Stomach (tissue), 9 donors: ENCODE data around the gene DIAPH2. TPM values are rescaled to one million over a fixed set of nuclear protein-coding genes. Genes with fewer than 3 reads are reported as not detected.

Experiments
- DNase-seq, 2 donors: peaks; one replicate each; pipeline versions ENCODE4 v3.0.0 to v3.0.0-alpha.2; 2013 to 2019
- H3K27ac ChIP-seq, 5 donors: fragments of 200-600 bp in 4 of 5; sonication (generic) in 4 of 5; one replicate each; pipeline ENCODE4 v1.5.1; 2013 to 2019; ENCODE audit warnings: mild to moderate bottlenecking in 1 of 5, moderate library complexity in 1 of 5
- H3K27me3 ChIP-seq, 3 donors: fragments of 200-600 bp; sonication (generic); one replicate each; pipeline ENCODE4 v1.5.1; 2017 to 2019; ENCODE audit warnings: mixed run types in 1 of 3
- H3K36me3 ChIP-seq, 4 donors: fragments of 200-600 bp; sonication (generic); 1 replicate in 3 of 4; 2 replicates in 1 of 4; pipeline ENCODE4 v1.5.1; 2016 to 2019
- H3K4me1 ChIP-seq, 4 donors: fragments of 200-600 bp; sonication (generic); one replicate each; pipeline ENCODE4 v1.5.1; 2016 to 2019
- H3K4me3 ChIP-seq, 4 donors: fragments of 200-600 bp; sonication (generic) in 3 of 4; one replicate each; pipeline ENCODE4 v1.5.1; 2016 to 2019; ENCODE audit warnings: mild to moderate bottlenecking in 1 of 4
- H3K9me3 ChIP-seq, 4 donors: fragments of 200-600 bp; sonication (generic); one replicate each; pipeline ENCODE4 v1.5.1; 2016 to 2019
- EP300 ChIP-seq: sonication (generic); formaldehyde crosslinking; IDR thresholded peaks from one replicate; pipeline ENCODE4 v1.6.1; 2017; ENCODE audit warnings: antibody characterized with exemption
- POLR2A ChIP-seq, 4 donors: fragments of 450-650 bp; IDR thresholded peaks; one replicate each; pipeline ENCODE4 v1.6.1; 2016; ENCODE audit warnings: antibody characterized with exemption in 4 of 4, control low read depth in 2 of 4, mild to moderate bottlenecking in 1 of 4, moderate library complexity in 1 of 4
- POLR2AphosphoS5 ChIP-seq, 3 donors: sonication (generic); formaldehyde crosslinking; IDR thresholded peaks; one replicate each; pipeline ENCODE4 v1.6.1; 2016; ENCODE audit warnings: antibody characterized with exemption in 3 of 3
- WGBS, 5 donors: extraction: QIAGEN DNeasy Blood & Tissue Kit in 3 of 5; methylation state at CpG; one replicate each; pipeline versions ENCODE4 v1.1.5 to v1.1.7; 2013 to 2018; 5-methylcytosine and 5-hydroxymethylcytosine counted together
- intact Hi-C: fragments of 100-400 bp; cut with DNase I; formaldehyde crosslinking; loops from one replicate; pipeline ENCODE4 v1.15.1; 2023; ENCODE audit warnings: low total_unique reads
- polyA plus RNA-seq, 3 donors: library from polyadenylated mRNA; stranded (reverse); fragments of 200-250 nt; gene quantifications; one replicate each; pipeline ENCODE4 v1.2.3, GENCODE V29; 2013
- total RNA-seq, 5 donors: library from RNA; depleted of rRNA; stranded (reverse); fragments of >200 nt; gene quantifications; one replicate each; pipeline versions ENCODE4 v1.1.0 to v1.2.3, GENCODE V29; 2014 to 2016
- TF ChIP-seq, protein P1 (sequence below), 7 experiments: fragments of 450-650 bp in 4 of 7; fragments of 200-600 bp in 3 of 7; sonication (generic) in 3 of 7; IDR thresholded peaks; one replicate each; pipeline ENCODE4 v1.5.1; 2016 to 2019; ENCODE audit warnings: antibody characterized with exemption in 7 of 7, control low read depth in 2 of 7, mild to moderate bottlenecking in 1 of 7
- donor health status: healthy with polysubstance abuse.
- donor health status: Bipolar disorder and iron deficiency.
- donor health status: healthy.

DIAPH2 gene
- total and polyA plus RNA-seq, 8 donors = 5.2 to 52.5 (median 27.3) TPM

- H3K9me3 ChIP-seq = no peaks in the 10 kb centered on the region
- no peak overlapping the region for H3K4me3 ChIP-seq
- no peak overlapping the region for H3K27ac ChIP-seq
- intact Hi-C loops = no loop called here
- no peaks in the 10 kb centered on the region for H3K36me3 ChIP-seq
- TF ChIP-seq POLR2A (IDR thresholded peaks at IDR 0.05) = no peak
- TF ChIP-seq POLR2AphosphoS5 (IDR thresholded peaks at IDR 0.05) = no peak
- TF ChIP-seq, protein P1, sequence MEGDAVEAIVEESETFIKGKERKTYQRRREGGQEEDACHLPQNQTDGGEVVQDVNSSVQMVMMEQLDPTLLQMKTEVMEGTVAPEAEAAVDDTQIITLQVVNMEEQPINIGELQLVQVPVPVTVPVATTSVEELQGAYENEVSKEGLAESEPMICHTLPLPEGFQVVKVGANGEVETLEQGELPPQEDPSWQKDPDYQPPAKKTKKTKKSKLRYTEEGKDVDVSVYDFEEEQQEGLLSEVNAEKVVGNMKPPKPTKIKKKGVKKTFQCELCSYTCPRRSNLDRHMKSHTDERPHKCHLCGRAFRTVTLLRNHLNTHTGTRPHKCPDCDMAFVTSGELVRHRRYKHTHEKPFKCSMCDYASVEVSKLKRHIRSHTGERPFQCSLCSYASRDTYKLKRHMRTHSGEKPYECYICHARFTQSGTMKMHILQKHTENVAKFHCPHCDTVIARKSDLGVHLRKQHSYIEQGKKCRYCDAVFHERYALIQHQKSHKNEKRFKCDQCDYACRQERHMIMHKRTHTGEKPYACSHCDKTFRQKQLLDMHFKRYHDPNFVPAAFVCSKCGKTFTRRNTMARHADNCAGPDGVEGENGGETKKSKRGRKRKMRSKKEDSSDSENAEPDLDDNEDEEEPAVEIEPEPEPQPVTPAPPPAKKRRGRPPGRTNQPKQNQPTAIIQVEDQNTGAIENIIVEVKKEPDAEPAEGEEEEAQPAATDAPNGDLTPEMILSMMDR (IDR thresholded peaks at IDR 0.05) = no peak
- TF ChIP-seq EP300 = no peak
- DNase-seq = no peak
- H3K4me1 ChIP-seq = no peaks in the 10 kb centered on the region
- H3K27me3 ChIP-seq = peaks cover 0 to under 1% (median 0%) of the 10 kb centered on the region in 3 donors
These were observed 695.6 kb downstream of the DIAPH2 start for GRCh38 chrX:97380200-97380599.

DNA sequence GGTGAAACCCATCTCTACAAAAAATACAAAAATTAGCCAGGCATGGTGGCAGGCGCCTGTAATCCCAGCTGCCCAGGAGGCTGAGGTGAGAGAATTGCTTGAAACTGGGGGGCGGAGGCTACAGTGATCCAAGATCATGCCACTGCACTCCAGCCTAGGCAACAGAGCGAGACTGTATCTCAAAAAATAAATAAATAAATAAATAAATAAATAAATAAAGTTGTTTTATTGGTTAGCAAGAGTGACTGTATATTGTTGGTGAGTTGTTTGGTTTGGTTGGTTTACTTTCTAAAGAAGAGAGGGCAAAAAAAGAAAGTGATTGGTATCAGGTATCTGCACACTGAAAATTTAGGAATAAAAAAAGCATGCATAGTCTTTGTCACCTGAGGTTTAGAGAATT is 700.0 kb downstream of the DIAPH2 start:
- intact Hi-C loops = no loop called here
- TF ChIP-seq, protein P1 (IDR thresholded peaks at IDR 0.05) = no peak
- TF ChIP-seq EP300 (no peak), POLR2AphosphoS5 (IDR thresholded peaks at IDR 0.05) (no peak), POLR2A (IDR thresholded peaks at IDR 0.05) (no peak)
- Histone ChIP-seq H3K27ac (no peak overlapping the region), H3K9me3 (no peaks in the 10 kb centered on the region), H3K27me3 (no peaks in the 10 kb centered on the region), H3K4me1 (no peaks in the 10 kb centered on the region), H3K36me3 (no peaks in the 10 kb centered on the region), H3K4me3 (no peak overlapping the region)
- WGBS, 5 donors = 91 to 96% (median 95%) methylated on average over 3 of the region's 3 CpGs
- no peak for DNase-seq

GRCh38 chrX:97387004-97387403 is 702.4 kb downstream of the DIAPH2 start:
- Histone ChIP-seq H3K27me3 (no peaks in the 10 kb centered on the region), H3K27ac (no peak overlapping the region), H3K4me3 (no peak overlapping the region), H3K36me3 (no peaks in the 10 kb centered on the region), H3K4me1 (no peaks in the 10 kb centered on the region), H3K9me3 (no peaks in the 10 kb centered on the region)
- TF ChIP-seq EP300 = no peak
- no peak for TF ChIP-seq POLR2AphosphoS5 (IDR thresholded peaks at IDR 0.05)
- TF ChIP-seq, protein P1 (IDR thresholded peaks at IDR 0.05) = no peak
- TF ChIP-seq POLR2A (IDR thresholded peaks at IDR 0.05) = no peak
- DNase-seq = no peak
- intact Hi-C loops = no loop called here

- no peaks in the 10 kb centered on the region for H3K36me3 ChIP-seq
- no peaks in the 10 kb centered on the region for H3K4me1 ChIP-seq
- no peak overlapping the region for H3K27ac ChIP-seq
- H3K9me3 ChIP-seq = no peaks in the 10 kb centered on the region
- WGBS, 5 donors = 60 to 80% (median 73%) methylated on average over 3 of the region's 3 CpGs
- intact Hi-C loops = no loop called here
- no peak overlapping the region for H3K4me3 ChIP-seq
- H3K27me3 ChIP-seq = no peaks in the 10 kb centered on the region
- TF ChIP-seq POLR2AphosphoS5 (IDR thresholded peaks at IDR 0.05) = no peak
- TF ChIP-seq POLR2A (IDR thresholded peaks at IDR 0.05) = no peak
- TF ChIP-seq, protein P1 (IDR thresholded peaks at IDR 0.05) = no peak
- TF ChIP-seq EP300 = no peak
- DNase-seq = no peak
These were observed 705.1 kb downstream of the DIAPH2 start for GRCh38 chrX:97389761-97390192.
